Adrenal gland (tissue), 12 donors: Measurements from ENCODE around the gene FNDC3B. TPM values are rescaled to one million over a fixed set of nuclear protein-coding genes. Genes with fewer than 3 reads are reported as not detected.
A peak's percentile ranks its signal among the peaks of the same experiment; 100 is the strongest.

Experiments
- DNase-seq, 7 donors: peaks; one replicate each; pipeline ENCODE4 v3.0.0-alpha.2; 2019 to 2020
- H3K27ac ChIP-seq, 5 donors: fragments of 200-600 bp; sonication (generic) in 4 of 5; 1 replicate in 3 of 5; 2 replicates in 2 of 5; pipeline versions ENCODE4 v1.5.1 to v1.8.0; 2016 to 2020; ENCODE audit warnings: mild to moderate bottlenecking in 1 of 5
- H3K27me3 ChIP-seq: fragments of 200-600 bp; 2 replicates; pipeline ENCODE4 v1.8.0; 2021
- H3K36me3 ChIP-seq, 2 donors: fragments of 200-600 bp; replicated peaks in 1 of 2; 1 replicate in 1 of 2; 2 replicates in 1 of 2; pipeline versions ENCODE4 v1.5.1 to v1.8.0; 2018 to 2022
- H3K4me1 ChIP-seq, 2 donors: fragments of 200-600 bp; replicated peaks in 1 of 2; 1 replicate in 1 of 2; 2 replicates in 1 of 2; pipeline versions ENCODE4 v1.5.1 to v1.8.0; 2018 to 2021
- H3K4me3 ChIP-seq, 4 donors: fragments of 200-600 bp; sonication (generic) in 3 of 4; one replicate each; pipeline ENCODE4 v1.5.1; 2016 to 2018
- H3K9me3 ChIP-seq, 3 donors: fragments of 200-600 bp; sonication (generic) in 1 of 3; replicated peaks in 1 of 3; 1 replicate in 2 of 3; 2 replicates in 1 of 3; pipeline versions ENCODE4 v1.5.1 to v1.8.0; 2016 to 2021
- POLR2A ChIP-seq, 2 donors: fragments of 450-650 bp; IDR thresholded peaks; one replicate each; pipeline ENCODE4 v1.6.1; 2017; ENCODE audit warnings: antibody characterized with exemption in 2 of 2, mild to moderate bottlenecking in 2 of 2, moderate library complexity in 1 of 2
- WGBS, 4 donors: extraction: QIAGEN DNeasy Blood & Tissue Kit in 2 of 4; methylation state at CpG; one replicate each; pipeline versions ENCODE4 v1.1.5 to v1.1.7; 2013 to 2017; 5-methylcytosine and 5-hydroxymethylcytosine counted together
- intact Hi-C, 2 donors: fragments of 100-400 bp; cut with DNase I; formaldehyde crosslinking; loops; one replicate each; pipeline versions ENCODE4 v1.14.1 to v1.15.0; 2022 to 2023
- polyA plus RNA-seq, 3 donors: library from polyadenylated mRNA; stranded (reverse); fragments of 200-250 nt in 2 of 3; fragments of 350-450 nt in 1 of 3; fragmentation: Illumina TruSeq in 1 of 3; extraction: RNeasy Lipid Tissue Mini Kit (QIAGEN cat#74804) in 1 of 3; gene quantifications; one replicate each; pipeline ENCODE4 v1.2.3, GENCODE V29; 2013 to 2014
- total RNA-seq, 9 donors: library from RNA; depleted of rRNA in 4 of 9; stranded (reverse); fragments of >200 nt in 4 of 9; fragments of 120-200 nt in 1 of 9; fragmentation: NEBNext Ultra II Directional in 1 of 9; extraction: Animal tissue kit (Norgen Biotek cat#: 25700) in 1 of 9; gene quantifications; one replicate each; pipeline versions ENCODE4 v1.1.0 to v1.2.4, GENCODE V29; 2013 to 2023
- TF ChIP-seq, protein P1 (sequence below), 6 experiments: fragments of 450-650 bp in 4 of 6; fragments of 200-600 bp in 2 of 6; sonication (generic) in 1 of 6; IDR thresholded peaks; 1 replicate in 5 of 6; 2 replicates in 1 of 6; pipeline versions ENCODE4 v1.5.1 to v1.8.0; 2016 to 2021; ENCODE audit warnings: antibody characterized with exemption in 6 of 6, mild to moderate bottlenecking in 2 of 6, moderate library complexity in 1 of 6
- donor health status: healthy with polysubstance abuse.
- donor health status: Bipolar disorder and iron deficiency.
- donor health status: DM: yes; HTN: yes; CAD: no.
- donor health status: DM: no; HTN: no; CAD: no.
- donor health status: DM: no; HTN: no; CAD: no.
- donor health status: DM: yes; HTN: yes; CAD: no.

Gene FNDC3B
- total and polyA plus RNA-seq, 12 donors = 9.9 to 228 (median 105) TPM

DNA sequence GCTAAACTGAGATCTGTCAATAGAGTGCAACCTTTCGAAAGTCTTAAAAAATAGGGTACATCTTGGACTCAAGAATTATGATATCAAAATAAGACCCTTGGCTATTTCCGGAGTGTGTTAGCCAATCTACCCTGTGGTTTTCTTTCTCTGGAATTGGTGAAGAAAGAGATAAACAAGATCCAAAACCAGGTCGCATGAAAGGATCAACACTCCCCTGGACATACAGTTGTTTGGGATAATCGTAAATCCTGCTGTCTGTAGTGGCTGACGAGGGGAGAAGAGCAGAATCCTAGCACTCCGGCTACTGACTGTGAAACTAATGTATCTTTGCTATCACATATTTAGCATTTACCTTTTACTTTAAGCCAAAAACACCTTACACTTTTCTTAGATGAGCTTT lies 30.9 kb downstream of the FNDC3B start:
- DNase-seq = no peak
- Histone ChIP-seq H3K27me3 (no peaks in the 10 kb centered on the region), H3K4me3 (peak overlapping the region in 1 of 4 donors; percentile 1), H3K4me1 (peaks cover 63 to 96% of the 10 kb centered on the region in 2 donors), H3K9me3 (no peaks in the 10 kb centered on the region), H3K36me3 (no peaks in the 10 kb centered on the region), H3K27ac (peak overlapping the region in 4 of 5 donors; percentile 32 to 64 (median 40))
- no peak for TF ChIP-seq POLR2A (IDR thresholded peaks at IDR 0.05)
- TF ChIP-seq, protein P1, sequence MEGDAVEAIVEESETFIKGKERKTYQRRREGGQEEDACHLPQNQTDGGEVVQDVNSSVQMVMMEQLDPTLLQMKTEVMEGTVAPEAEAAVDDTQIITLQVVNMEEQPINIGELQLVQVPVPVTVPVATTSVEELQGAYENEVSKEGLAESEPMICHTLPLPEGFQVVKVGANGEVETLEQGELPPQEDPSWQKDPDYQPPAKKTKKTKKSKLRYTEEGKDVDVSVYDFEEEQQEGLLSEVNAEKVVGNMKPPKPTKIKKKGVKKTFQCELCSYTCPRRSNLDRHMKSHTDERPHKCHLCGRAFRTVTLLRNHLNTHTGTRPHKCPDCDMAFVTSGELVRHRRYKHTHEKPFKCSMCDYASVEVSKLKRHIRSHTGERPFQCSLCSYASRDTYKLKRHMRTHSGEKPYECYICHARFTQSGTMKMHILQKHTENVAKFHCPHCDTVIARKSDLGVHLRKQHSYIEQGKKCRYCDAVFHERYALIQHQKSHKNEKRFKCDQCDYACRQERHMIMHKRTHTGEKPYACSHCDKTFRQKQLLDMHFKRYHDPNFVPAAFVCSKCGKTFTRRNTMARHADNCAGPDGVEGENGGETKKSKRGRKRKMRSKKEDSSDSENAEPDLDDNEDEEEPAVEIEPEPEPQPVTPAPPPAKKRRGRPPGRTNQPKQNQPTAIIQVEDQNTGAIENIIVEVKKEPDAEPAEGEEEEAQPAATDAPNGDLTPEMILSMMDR (IDR thresholded peaks at IDR 0.05) = no peak
- WGBS, 4 donors = 37 to 58% (median 49%) methylated on average over 6 of the region's 6 CpGs
- intact Hi-C loops = no loop called here

DNA sequence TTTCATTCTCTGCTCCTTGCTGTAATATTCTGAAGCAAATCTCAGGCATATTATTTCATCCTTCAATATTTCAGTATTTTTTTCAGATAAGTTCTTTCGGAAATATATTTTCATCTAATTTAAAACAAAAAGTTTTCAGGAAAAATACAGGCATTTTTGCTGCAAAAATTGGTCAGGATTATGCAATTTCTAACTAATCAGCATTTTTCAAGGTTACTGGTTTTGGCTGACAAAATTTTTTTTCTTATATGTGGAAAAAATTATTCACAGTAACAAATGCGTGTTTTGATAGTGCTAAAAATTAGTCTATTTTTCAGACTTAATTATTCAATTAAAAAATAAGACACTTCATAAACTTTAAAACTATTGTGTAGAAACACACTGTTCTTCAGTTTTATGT lies 31.4 kb downstream of the FNDC3B start:
- TF ChIP-seq, protein P1 (IDR thresholded peaks at IDR 0.05) = no peak
- no peak for TF ChIP-seq POLR2A (IDR thresholded peaks at IDR 0.05)
- peak overlapping the region in 1 of 4 donors; percentile 1 for H3K4me3 ChIP-seq
- 24 to 47% (median 36%) methylated on average over 2 of the region's 2 CpGs for WGBS, 4 donors
- no peaks in the 10 kb centered on the region for H3K36me3 ChIP-seq
- H3K9me3 ChIP-seq = no peaks in the 10 kb centered on the region
- peaks cover 58 to 92% of the 10 kb centered on the region in 2 donors for H3K4me1 ChIP-seq
- no peaks in the 10 kb centered on the region for H3K27me3 ChIP-seq
- intact Hi-C loops = no loop called here
- no peak for DNase-seq
- peak overlapping the region in 4 of 5 donors; percentile 32 to 64 (median 40) for H3K27ac ChIP-seq

DNA sequence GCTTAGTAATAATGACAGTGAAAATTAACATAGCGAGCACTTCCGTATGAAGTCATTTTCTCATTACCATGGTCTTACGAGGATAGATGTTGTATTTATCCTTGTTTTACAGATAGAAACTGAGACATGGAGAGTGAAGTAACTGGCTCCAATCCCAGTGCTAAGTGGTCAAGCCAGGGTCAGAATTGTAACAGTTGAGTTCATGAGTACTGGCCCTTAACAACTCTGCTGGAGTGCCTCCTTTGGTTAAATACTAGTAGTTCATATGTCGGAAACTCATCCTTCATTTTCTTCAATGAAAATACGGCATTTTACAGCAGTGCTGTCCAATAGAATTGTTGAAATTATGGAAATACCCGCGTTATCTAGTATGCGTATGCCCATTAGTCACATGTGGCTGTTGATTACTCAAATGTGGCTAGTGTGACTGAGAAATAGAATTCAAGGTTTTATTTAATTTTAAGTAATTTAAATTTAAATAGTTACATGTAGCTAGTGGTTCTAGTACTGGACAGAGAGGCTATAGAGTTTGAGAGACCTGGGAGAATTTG lies 32.5 kb downstream of the FNDC3B start:
- no peaks in the 10 kb centered on the region for H3K36me3 ChIP-seq
- H3K4me3 ChIP-seq = no peak overlapping the region
- peak overlapping the region in 1 of 5 donors; percentile 64 for H3K27ac ChIP-seq
- H3K9me3 ChIP-seq = no peaks in the 10 kb centered on the region
- H3K4me1 ChIP-seq = peaks cover 56 to 81% of the 10 kb centered on the region in 2 donors
- intact Hi-C loops = no loop called here
- no peak for TF ChIP-seq POLR2A (IDR thresholded peaks at IDR 0.05)
- TF ChIP-seq, protein P1 (IDR thresholded peaks at IDR 0.05) = no peak
- 85 to 93% (median 87%) methylated on average over 8 of the region's 8 CpGs for WGBS, 4 donors
- no peak for DNase-seq
- H3K27me3 ChIP-seq = no peaks in the 10 kb centered on the region

DNA sequence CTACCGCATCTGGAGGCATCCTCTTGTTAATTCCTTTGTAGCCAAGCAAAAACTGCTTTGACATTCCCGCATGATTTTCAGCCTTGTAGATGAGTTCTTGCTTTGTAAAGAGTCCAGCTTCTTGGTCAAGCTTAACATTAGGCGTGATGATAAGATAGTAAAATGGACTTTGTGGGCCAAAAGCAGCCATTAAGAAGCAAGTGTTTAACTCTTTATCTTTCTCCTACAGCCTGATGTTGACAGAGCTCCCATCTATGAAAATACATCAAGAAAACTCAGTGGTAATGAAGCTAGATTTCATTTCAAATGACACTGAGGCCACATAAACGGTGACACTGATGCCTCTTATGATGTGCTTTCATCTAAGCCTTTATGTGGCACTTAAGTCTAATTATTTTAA lies 33.2 kb downstream of the FNDC3B start:
- 69 to 77% (median 72%) methylated on average over 4 of the region's 4 CpGs for WGBS, 4 donors
- DNase-seq = no peak
- Histone ChIP-seq H3K36me3 (no peaks in the 10 kb centered on the region), H3K9me3 (no peaks in the 10 kb centered on the region), H3K27ac (peak overlapping the region in 2 of 5 donors; percentile 32 to 64), H3K4me1 (peaks cover 56 to 77% of the 10 kb centered on the region in 2 donors), H3K27me3 (no peaks in the 10 kb centered on the region), H3K4me3 (no peak overlapping the region)
- intact Hi-C loops = no loop called here
- no peak for TF ChIP-seq POLR2A (IDR thresholded peaks at IDR 0.05)
- TF ChIP-seq, protein P1 (IDR thresholded peaks at IDR 0.05) = no peak
